Measurements from ENCODE around the gene PPP1R3G.

DNA sequence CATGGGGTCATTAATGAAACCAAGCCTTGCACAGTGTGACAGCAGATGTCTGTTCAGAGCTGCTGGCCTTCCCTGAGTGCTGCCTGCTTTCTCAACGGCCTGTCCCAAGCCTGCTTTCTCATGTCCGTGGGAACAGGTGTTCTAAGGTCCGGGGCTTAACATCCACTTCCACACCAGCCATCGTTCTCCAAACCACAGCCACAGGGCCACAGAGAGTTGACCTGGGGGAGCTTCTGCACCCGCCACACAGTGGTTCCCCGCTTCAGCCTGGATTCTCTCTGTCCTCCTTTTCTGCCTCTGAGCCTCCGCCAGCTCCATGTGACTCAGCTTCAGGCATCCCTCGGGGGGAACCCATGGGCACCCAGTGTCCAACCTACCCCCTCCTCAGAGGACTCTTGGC lies 26.9 kb upstream of the PPP1R3G start:
- TF ChIP-seq, protein P1, sequence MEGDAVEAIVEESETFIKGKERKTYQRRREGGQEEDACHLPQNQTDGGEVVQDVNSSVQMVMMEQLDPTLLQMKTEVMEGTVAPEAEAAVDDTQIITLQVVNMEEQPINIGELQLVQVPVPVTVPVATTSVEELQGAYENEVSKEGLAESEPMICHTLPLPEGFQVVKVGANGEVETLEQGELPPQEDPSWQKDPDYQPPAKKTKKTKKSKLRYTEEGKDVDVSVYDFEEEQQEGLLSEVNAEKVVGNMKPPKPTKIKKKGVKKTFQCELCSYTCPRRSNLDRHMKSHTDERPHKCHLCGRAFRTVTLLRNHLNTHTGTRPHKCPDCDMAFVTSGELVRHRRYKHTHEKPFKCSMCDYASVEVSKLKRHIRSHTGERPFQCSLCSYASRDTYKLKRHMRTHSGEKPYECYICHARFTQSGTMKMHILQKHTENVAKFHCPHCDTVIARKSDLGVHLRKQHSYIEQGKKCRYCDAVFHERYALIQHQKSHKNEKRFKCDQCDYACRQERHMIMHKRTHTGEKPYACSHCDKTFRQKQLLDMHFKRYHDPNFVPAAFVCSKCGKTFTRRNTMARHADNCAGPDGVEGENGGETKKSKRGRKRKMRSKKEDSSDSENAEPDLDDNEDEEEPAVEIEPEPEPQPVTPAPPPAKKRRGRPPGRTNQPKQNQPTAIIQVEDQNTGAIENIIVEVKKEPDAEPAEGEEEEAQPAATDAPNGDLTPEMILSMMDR (IDR thresholded peaks at IDR 0.05 in 4 of 5, conservative IDR thresholded peaks at IDR 0.05 in 1 of 5): no peak
- TF ChIP-seq POLR2A (IDR thresholded peaks at IDR 0.05): no peak
